HEK293 (cell line): Measurements from ENCODE around the gene ASXL3.

ENCODE experiments used
- CTCF ChIA-PET: fragments of 350-600 bp; formaldehyde crosslinking; extraction: SDS; loops from one replicate; lab custom pipeline; 2021; ENCODE audit warnings: antibody characterized with exemption; lab: Yijun Ruan, JAX
- POLR2A ChIA-PET: fragments of 300-600 bp; formaldehyde crosslinking; extraction: SDS; loops from one replicate; lab custom pipeline; 2020; ENCODE audit warnings: antibody characterized with exemption, inconsistent platforms; lab: Yijun Ruan, JAX
- H3K27ac ChIP-seq: fragments of 200-500 bp; sonication (Bioruptor generic); 2 replicates; pipeline ENCODE4 v1.5.1; 2014; ENCODE audit warnings: low read depth, low read length, control low read depth, inconsistent platforms; ENCODE audit errors: extremely low read depth
- H3K36me3 ChIP-seq, 2 experiments: fragments of 200-500 bp in 1 of 2; sonication (Bioruptor generic) in 1 of 2; 1 replicate in 1 of 2; 2 replicates in 1 of 2; pipeline ENCODE4 v1.5.1; 2014 to 2017; ENCODE audit warnings: inconsistent platforms in 2 of 2, low read length in 2 of 2; ENCODE audit not compliant: control insufficient read depth in 2 of 2, insufficient read depth in 1 of 2
- H3K4me1 ChIP-seq: fragments of 200-500 bp; sonication (Bioruptor generic); 2 replicates; pipeline ENCODE4 v1.5.1; 2014; ENCODE audit warnings: mild to moderate bottlenecking, low read length, inconsistent platforms; ENCODE audit not compliant: control insufficient read depth, insufficient read depth
- H3K4me3 ChIP-seq: 2 replicates; pipeline ENCODE4 v1.5.1; 2011; ENCODE audit warnings: low read depth, mild to moderate bottlenecking, control low read depth, low read length, moderate library complexity
- H3K9me3 ChIP-seq: fragments of 200-500 bp; sonication (Bioruptor generic); 2 replicates; pipeline ENCODE4 v1.5.1; 2014; ENCODE audit warnings: low read depth, low read length, inconsistent platforms; ENCODE audit not compliant: control insufficient read depth, insufficient read depth
- EGR2 ChIP-seq: fragments of 450-650 bp; formaldehyde crosslinking; IDR thresholded peaks from 2 replicates; pipeline ENCODE4 v1.5.1; 2016; ENCODE audit warnings: low read depth, missing biosample characterization, missing genetic modification characterization
- GLIS2 ChIP-seq: fragments of 450-650 bp; formaldehyde crosslinking; IDR thresholded peaks from 2 replicates; pipeline ENCODE4 v1.5.1; 2016; ENCODE audit warnings: missing biosample characterization, missing genetic modification characterization
- HOXD13 ChIP-seq: sonication (generic); formaldehyde crosslinking; IDR thresholded peaks from 2 replicates; pipeline ENCODE4 v1.8.0; 2022; ENCODE audit warnings: missing genetic modification reagents, borderline replicate concordance
- KLF17 ChIP-seq: fragments of 450-650 bp; formaldehyde crosslinking; IDR thresholded peaks from 2 replicates; pipeline ENCODE4 v1.5.1; 2016; ENCODE audit warnings: missing biosample characterization, missing genetic modification characterization
- PRDM2 ChIP-seq: fragments of 450-650 bp; formaldehyde crosslinking; IDR thresholded peaks from 2 replicates; pipeline ENCODE4 v1.5.1; 2016; ENCODE audit warnings: missing biosample characterization, missing genetic modification characterization, borderline replicate concordance
- SALL2 ChIP-seq: fragments of 450-650 bp; formaldehyde crosslinking; IDR thresholded peaks from 2 replicates; pipeline ENCODE4 v1.5.0; 2017; ENCODE audit warnings: missing biosample characterization, mild to moderate bottlenecking, missing genetic modification characterization, borderline replicate concordance
- YY1 ChIP-seq: fragments of 450-650 bp; formaldehyde crosslinking; IDR thresholded peaks from 2 replicates; pipeline ENCODE4 v1.5.1; 2018; ENCODE audit warnings: missing biosample characterization, missing genetic modification characterization
- ZFP37 ChIP-seq: fragments of 450-650 bp; formaldehyde crosslinking; IDR thresholded peaks from 2 replicates; pipeline ENCODE4 v1.5.1; 2016; ENCODE audit warnings: missing biosample characterization, missing genetic modification characterization
- ZFP41 ChIP-seq: fragments of 450-650 bp; formaldehyde crosslinking; IDR thresholded peaks from 2 replicates; pipeline ENCODE4 v1.5.1; 2016; ENCODE audit warnings: missing biosample characterization, missing genetic modification characterization, borderline replicate concordance
- ZNF146 ChIP-seq: fragments of 450-650 bp; formaldehyde crosslinking; IDR thresholded peaks from 2 replicates; pipeline ENCODE4 v1.5.1; 2016; ENCODE audit warnings: missing biosample characterization, missing genetic modification characterization
- ZNF248 ChIP-seq: fragments of 450-650 bp; formaldehyde crosslinking; IDR thresholded peaks from 2 replicates; pipeline ENCODE4 v1.5.1; 2017; ENCODE audit warnings: missing biosample characterization, missing genetic modification characterization
- ZNF350 ChIP-seq: fragments of 450-650 bp; formaldehyde crosslinking; IDR thresholded peaks from 2 replicates; pipeline ENCODE4 v1.5.0; 2017; ENCODE audit warnings: missing biosample characterization, mild to moderate bottlenecking, missing genetic modification characterization
- ZNF366 ChIP-seq: fragments of 450-650 bp; formaldehyde crosslinking; conservative IDR thresholded peaks from 2 replicates; pipeline ENCODE4 v1.5.1; 2016; ENCODE audit warnings: missing biosample characterization, missing genetic modification characterization
- ZNF610 ChIP-seq: fragments of 450-650 bp; formaldehyde crosslinking; IDR thresholded peaks from 2 replicates; pipeline ENCODE4 v1.5.1; 2016; ENCODE audit warnings: missing biosample characterization, missing genetic modification characterization, borderline replicate concordance
- ZNF626 ChIP-seq: fragments of 450-650 bp; sonication (Bioruptor Pico); formaldehyde crosslinking; IDR thresholded peaks from 2 replicates; pipeline ENCODE4 v1.5.1; 2018; ENCODE audit warnings: missing biosample characterization, missing genetic modification characterization, inconsistent platforms
- ZNF785 ChIP-seq: fragments of 450-650 bp; formaldehyde crosslinking; IDR thresholded peaks from 2 replicates; pipeline ENCODE4 v1.5.1; 2016; ENCODE audit warnings: missing biosample characterization, missing genetic modification characterization
- TF ChIP-seq, protein P1 (sequence below): fragments of 450-650 bp; IDR thresholded peaks from 2 replicates; pipeline ENCODE4 v1.5.1; 2018; ENCODE audit warnings: missing biosample characterization, mild to moderate bottlenecking, missing genetic modification characterization
- TF ChIP-seq, protein P2 (sequence below): fragments of 450-650 bp; formaldehyde crosslinking; IDR thresholded peaks from 2 replicates; pipeline ENCODE4 v1.5.1; 2016; ENCODE audit warnings: missing biosample characterization, missing genetic modification characterization
- TF ChIP-seq, protein P3 (sequence below): fragments of 450-650 bp; formaldehyde crosslinking; IDR thresholded peaks from 2 replicates; pipeline ENCODE4 v1.5.1; 2016; ENCODE audit warnings: missing biosample characterization, missing genetic modification characterization
- TF ChIP-seq, protein P4 (sequence below): fragments of 450-650 bp; formaldehyde crosslinking; IDR thresholded peaks from 2 replicates; pipeline ENCODE4 v1.5.1; 2016; ENCODE audit warnings: missing biosample characterization, missing genetic modification characterization

ASXL3 gene

GRCh38 chr18:33556846-33557245 is 21.2 kb upstream of the ASXL3 start:
- CTCF ChIA-PET: no interaction called here
- TF ChIP-seq ZNF366 (no peak), ZNF350 (tag by site-specific recombination) (no peak), ZFP41 (tag by site-specific recombination) (no peak), SALL2 (tag by site-specific recombination) (no peak), YY1 (no peak), PRDM2 (tag by site-specific recombination) (no peak), ZNF785 (tag by site-specific recombination) (no peak), ZNF610 (no peak), ZFP37 (no peak), GLIS2 (tag by site-specific recombination) (no peak), ZNF626 (tag by site-specific recombination) (no peak), HOXD13 (no peak), ZNF248 (tag by site-specific recombination) (no peak), EGR2 (tag by site-specific recombination) (no peak), ZNF146 (tag by site-specific recombination) (no peak), KLF17 (tag by site-specific recombination) (no peak)
- TF ChIP-seq, protein P1, sequence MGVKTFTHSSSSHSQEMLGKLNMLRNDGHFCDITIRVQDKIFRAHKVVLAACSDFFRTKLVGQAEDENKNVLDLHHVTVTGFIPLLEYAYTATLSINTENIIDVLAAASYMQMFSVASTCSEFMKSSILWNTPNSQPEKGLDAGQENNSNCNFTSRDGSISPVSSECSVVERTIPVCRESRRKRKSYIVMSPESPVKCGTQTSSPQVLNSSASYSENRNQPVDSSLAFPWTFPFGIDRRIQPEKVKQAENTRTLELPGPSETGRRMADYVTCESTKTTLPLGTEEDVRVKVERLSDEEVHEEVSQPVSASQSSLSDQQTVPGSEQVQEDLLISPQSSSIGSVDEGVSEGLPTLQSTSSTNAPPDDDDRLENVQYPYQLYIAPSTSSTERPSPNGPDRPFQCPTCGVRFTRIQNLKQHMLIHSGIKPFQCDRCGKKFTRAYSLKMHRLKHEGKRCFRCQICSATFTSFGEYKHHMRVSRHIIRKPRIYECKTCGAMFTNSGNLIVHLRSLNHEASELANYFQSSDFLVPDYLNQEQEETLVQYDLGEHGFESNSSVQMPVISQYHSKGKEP (tag by site-specific recombination): no peak
- TF ChIP-seq, protein P2, sequence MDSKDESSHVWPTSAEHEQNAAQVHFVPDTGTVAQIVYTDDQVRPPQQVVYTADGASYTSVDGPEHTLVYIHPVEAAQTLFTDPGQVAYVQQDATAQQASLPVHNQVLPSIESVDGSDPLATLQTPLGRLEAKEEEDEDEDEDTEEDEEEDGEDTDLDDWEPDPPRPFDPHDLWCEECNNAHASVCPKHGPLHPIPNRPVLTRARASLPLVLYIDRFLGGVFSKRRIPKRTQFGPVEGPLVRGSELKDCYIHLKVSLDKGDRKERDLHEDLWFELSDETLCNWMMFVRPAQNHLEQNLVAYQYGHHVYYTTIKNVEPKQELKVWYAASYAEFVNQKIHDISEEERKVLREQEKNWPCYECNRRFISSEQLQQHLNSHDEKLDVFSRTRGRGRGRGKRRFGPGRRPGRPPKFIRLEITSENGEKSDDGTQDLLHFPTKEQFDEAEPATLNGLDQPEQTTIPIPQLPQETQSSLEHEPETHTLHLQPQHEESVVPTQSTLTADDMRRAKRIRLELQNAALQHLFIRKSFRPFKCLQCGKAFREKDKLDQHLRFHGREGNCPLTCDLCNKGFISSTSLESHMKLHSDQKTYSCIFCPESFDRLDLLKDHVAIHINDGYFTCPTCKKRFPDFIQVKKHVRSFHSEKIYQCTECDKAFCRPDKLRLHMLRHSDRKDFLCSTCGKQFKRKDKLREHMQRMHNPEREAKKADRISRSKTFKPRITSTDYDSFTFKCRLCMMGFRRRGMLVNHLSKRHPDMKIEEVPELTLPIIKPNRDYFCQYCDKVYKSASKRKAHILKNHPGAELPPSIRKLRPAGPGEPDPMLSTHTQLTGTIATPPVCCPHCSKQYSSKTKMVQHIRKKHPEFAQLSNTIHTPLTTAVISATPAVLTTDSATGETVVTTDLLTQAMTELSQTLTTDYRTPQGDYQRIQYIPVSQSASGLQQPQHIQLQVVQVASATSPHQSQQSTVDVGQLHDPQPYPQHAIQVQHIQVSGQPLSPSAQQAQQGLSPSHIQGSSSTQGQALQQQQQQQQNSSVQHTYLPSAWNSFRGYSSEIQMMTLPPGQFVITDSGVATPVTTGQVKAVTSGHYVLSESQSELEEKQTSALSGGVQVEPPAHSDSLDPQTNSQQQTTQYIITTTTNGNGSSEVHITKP: no peak
- TF ChIP-seq, protein P3, sequence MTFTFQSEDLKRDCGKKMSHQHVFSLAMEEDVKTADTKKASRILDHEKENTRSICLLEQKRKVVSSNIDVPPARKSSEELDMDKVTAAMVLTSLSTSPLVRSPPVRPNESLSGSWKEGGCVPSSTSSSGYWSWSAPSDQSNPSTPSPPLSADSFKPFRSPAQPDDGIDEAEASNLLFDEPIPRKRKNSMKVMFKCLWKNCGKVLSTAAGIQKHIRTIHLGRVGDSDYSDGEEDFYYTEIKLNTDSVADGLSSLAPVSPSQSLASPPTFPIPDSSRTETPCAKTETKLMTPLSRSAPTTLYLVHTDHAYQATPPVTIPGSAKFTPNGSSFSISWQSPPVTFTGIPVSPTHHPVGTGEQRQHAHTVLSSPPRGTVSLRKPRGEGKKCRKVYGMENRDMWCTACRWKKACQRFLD (tag by site-specific recombination): no peak
- TF ChIP-seq, protein P4, sequence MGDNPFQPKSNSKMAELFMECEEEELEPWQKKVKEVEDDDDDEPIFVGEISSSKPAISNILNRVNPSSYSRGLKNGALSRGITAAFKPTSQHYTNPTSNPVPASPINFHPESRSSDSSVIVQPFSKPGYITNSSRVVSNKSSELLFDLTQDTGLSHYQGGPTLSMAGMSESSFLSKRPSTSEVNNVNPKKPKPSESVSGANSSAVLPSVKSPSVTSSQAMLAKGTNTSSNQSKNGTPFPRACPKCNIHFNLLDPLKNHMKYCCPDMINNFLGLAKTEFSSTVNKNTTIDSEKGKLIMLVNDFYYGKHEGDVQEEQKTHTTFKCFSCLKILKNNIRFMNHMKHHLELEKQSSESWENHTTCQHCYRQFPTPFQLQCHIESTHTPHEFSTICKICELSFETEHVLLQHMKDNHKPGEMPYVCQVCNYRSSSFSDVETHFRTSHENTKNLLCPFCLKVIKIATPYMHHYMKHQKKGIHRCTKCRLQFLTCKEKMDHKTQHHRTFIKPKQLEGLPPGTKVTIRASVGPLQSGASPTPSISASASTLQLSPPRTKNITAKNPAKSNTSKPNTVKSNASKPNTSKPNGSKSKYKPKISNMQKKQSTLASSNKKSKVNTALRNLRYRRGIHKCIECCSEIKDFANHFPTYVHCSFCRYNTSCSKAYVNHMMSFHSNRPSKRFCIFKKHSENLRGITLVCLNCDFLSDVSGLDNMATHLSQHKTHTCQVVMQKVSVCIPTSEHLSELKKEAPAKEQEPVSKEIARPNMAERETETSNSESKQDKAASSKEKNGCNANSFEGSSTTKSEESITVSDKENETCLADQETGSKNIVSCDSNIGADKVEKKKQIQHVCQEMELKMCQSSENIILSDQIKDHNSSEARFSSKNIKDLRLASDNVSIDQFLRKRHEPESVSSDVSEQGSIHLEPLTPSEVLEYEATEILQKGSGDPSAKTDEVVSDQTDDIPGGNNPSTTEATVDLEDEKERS: no peak
- Histone ChIP-seq H3K4me3 (no peak overlapping the region), H3K27ac (no peak overlapping the region), H3K9me3 (no peaks in the 10 kb centered on the region), H3K4me1 (no peaks in the 10 kb centered on the region), H3K36me3 (no peaks in the 10 kb centered on the region)
- POLR2A ChIA-PET: no interaction called here
